Superior temporal gyrus (tissue), 1 donor: ENCODE data around the gene LDLRAP1.

Source experiments
- DNase-seq: peaks from one replicate; pipeline ENCODE4 v3.0.0-alpha.2; 2016; ENCODE audit errors: extremely low spot score

The LDLRAP1 gene

GRCh38 chr1:25524568-25525360 lies 18.6 kb upstream of the LDLRAP1 start:
- DNase-seq = no peak

GRCh38 chr1:25525361-25525688 lies 18.1 kb upstream of the LDLRAP1 start:
- DNase-seq = no peak

GRCh38 chr1:25526753-25527152 lies 16.7 kb upstream of the LDLRAP1 start:
- no peak for DNase-seq

GRCh38 chr1:25527226-25527846 lies 16.1 kb upstream of the LDLRAP1 start:
- peak; percentile 40 for DNase-seq

- DNase-seq = no peak
Observed at GRCh38 chr1:25527946-25528595, 15.3 kb upstream of the LDLRAP1 start.

- DNase-seq = no peak
Observed at GRCh38 chr1:25528881-25529517, 14.4 kb upstream of the LDLRAP1 start.

- no peak for DNase-seq
Observed at GRCh38 chr1:25529518-25530185, 13.8 kb upstream of the LDLRAP1 start.

GRCh38 chr1:25530186-25531081 lies 13.0 kb upstream of the LDLRAP1 start:
- no peak for DNase-seq

- no peak for DNase-seq
Observed at GRCh38 chr1:25531082-25531461, 12.3 kb upstream of the LDLRAP1 start.

- DNase-seq = no peak
Observed at GRCh38 chr1:25532970-25533369, 10.4 kb upstream of the LDLRAP1 start.

- DNase-seq = no peak
Observed at GRCh38 chr1:25533775-25534409, 9.5 kb upstream of the LDLRAP1 start.

GRCh38 chr1:25534410-25534788 lies 9.0 kb upstream of the LDLRAP1 start:
- DNase-seq = no peak

- DNase-seq = no peak
Observed at GRCh38 chr1:25536124-25536523, 7.3 kb upstream of the LDLRAP1 start.

- DNase-seq = no peak
Observed at GRCh38 chr1:25537153-25537831, 6.1 kb upstream of the LDLRAP1 start.

GRCh38 chr1:25538191-25538767 lies 5.1 kb upstream of the LDLRAP1 start:
- no peak for DNase-seq

- no peak for DNase-seq
Observed at GRCh38 chr1:25540750-25541342, 2.6 kb upstream of the LDLRAP1 start.

- no peak for DNase-seq
Observed at GRCh38 chr1:25541425-25541824, 2.0 kb upstream of the LDLRAP1 start.

GRCh38 chr1:25541889-25542658 lies 1.3 kb upstream of the LDLRAP1 start:
- no peak for DNase-seq
